Tibial nerve (tissue), 4 donors: ENCODE data around the gene ATF5.

ENCODE experiments used
- CTCF ChIP-seq, 5 experiments: fragments of 200-600 bp in 3 of 5; fragments of 450-650 bp in 2 of 5; sonication (generic) in 3 of 5; IDR thresholded peaks; one replicate each; pipeline ENCODE4 v1.5.1; 2016 to 2019; ENCODE audit warnings: antibody characterized with exemption in 5 of 5, mild to moderate bottlenecking in 3 of 5, moderate library complexity in 2 of 5
- EP300 ChIP-seq, 2 donors: sonication (generic); formaldehyde crosslinking; IDR thresholded peaks; one replicate each; pipeline ENCODE4 v1.6.1; 2017; ENCODE audit warnings: antibody characterized with exemption in 2 of 2, mild to moderate bottlenecking in 1 of 2
- POLR2A ChIP-seq, 2 donors: fragments of 450-650 bp; IDR thresholded peaks; one replicate each; pipeline ENCODE4 v1.6.1; 2017; ENCODE audit warnings: antibody characterized with exemption in 2 of 2, mild to moderate bottlenecking in 2 of 2, moderate library complexity in 2 of 2

GRCh38 chr19:49953416-49953815 lies 24.4 kb downstream of the ATF5 start:
- TF ChIP-seq CTCF (IDR thresholded peaks at IDR 0.05) (no peak), POLR2A (IDR thresholded peaks at IDR 0.05) (no peak), EP300 (IDR thresholded peaks at IDR 0.05) (no peak)
